DND-41 (cell line): ENCODE measurements around the gene PLD5.

Experiments
- CTCF ChIP-seq: IDR thresholded peaks from 2 replicates; pipeline ENCODE4 v1.5.1; 2012; ENCODE audit warnings: borderline replicate concordance, low read length, moderate library complexity, mild to moderate bottlenecking; ENCODE audit not compliant: poor library complexity, severe bottlenecking; ENCODE audit errors: extremely low read depth
- EZH2 ChIP-seq: IDR thresholded peaks from 3 replicates; pipeline ENCODE4 v1.6.1; 2012; ENCODE audit warnings: borderline replicate concordance, low read depth, mild to moderate bottlenecking, moderate library complexity, low read length, inconsistent platforms; ENCODE audit not compliant: severe bottlenecking

GRCh38 chr1:242391896-242392295 is 132.6 kb downstream of the PLD5 start:
- no peak for TF ChIP-seq CTCF
- no peak for TF ChIP-seq EZH2
